GM20000 (cell line): ENCODE data around the gene PPP2R2B.

Experiments used
- DNase-seq: peaks from one replicate; pipeline ENCODE4 v3.0.0; 2012; ENCODE audit warnings: low spot score
- TF ChIP-seq, protein P1 (sequence below): IDR thresholded peaks from 2 replicates; pipeline ENCODE4 v1.5.1; 2012; ENCODE audit warnings: mild to moderate bottlenecking, control low read depth; ENCODE audit errors: extremely low read depth, missing control alignments

Gene PPP2R2B

DNA sequence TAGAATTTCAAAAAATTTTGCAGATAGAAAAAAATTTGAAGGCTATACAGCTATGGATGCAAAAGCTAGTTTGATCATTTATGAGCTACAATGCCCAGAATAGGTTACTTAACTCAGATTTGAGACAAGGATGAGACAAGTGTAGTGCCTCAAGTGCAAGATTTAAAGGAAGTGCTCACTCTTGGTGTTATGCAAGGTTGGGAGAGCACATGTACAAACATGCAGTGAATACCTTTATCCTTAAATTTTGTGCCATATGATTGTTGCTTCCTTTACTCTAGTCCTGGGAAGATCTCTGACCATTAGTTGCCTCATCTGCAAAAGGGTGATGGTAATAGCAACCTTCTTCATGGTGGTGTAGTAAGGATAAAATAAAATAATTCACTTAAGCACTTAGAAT lies 31.7 kb upstream of the PPP2R2B start:
- TF ChIP-seq, protein P1, sequence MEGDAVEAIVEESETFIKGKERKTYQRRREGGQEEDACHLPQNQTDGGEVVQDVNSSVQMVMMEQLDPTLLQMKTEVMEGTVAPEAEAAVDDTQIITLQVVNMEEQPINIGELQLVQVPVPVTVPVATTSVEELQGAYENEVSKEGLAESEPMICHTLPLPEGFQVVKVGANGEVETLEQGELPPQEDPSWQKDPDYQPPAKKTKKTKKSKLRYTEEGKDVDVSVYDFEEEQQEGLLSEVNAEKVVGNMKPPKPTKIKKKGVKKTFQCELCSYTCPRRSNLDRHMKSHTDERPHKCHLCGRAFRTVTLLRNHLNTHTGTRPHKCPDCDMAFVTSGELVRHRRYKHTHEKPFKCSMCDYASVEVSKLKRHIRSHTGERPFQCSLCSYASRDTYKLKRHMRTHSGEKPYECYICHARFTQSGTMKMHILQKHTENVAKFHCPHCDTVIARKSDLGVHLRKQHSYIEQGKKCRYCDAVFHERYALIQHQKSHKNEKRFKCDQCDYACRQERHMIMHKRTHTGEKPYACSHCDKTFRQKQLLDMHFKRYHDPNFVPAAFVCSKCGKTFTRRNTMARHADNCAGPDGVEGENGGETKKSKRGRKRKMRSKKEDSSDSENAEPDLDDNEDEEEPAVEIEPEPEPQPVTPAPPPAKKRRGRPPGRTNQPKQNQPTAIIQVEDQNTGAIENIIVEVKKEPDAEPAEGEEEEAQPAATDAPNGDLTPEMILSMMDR = no peak
- DNase-seq = no peak

- TF ChIP-seq, protein P1 = no peak
These were observed 30.9 kb upstream of the PPP2R2B start for GRCh38 chr5:146909255-146910068.

DNA sequence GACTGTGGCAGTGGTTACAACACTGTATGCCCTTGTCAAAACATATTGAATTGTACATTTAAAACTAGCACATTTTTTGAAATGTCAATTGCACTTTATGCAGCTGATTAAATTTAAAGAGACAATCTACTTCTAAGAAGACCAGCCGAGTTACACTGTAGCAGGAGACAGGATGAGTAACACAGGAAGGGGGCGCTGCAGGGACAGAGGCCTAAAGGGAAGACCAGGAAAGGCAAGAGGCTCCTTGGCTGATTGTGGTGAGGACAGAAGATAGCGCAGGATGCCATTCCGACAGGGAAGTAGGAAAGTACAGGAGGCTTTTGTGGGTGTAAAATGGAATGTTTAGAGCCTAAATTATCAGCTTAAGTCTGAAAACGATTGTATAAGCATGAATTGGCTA lies 28.2 kb upstream of the PPP2R2B start:
- TF ChIP-seq, protein P1 = no peak
- no peak for DNase-seq

More at GRCh38 chr5:146909255-146910068, 30.9 kb upstream of the PPP2R2B start:
- DNase-seq = no peak

GRCh38 chr5:146904890-146905289 lies 26.3 kb upstream of the PPP2R2B start:
- TF ChIP-seq, protein P1 = no peak
- DNase-seq = no peak

DNA sequence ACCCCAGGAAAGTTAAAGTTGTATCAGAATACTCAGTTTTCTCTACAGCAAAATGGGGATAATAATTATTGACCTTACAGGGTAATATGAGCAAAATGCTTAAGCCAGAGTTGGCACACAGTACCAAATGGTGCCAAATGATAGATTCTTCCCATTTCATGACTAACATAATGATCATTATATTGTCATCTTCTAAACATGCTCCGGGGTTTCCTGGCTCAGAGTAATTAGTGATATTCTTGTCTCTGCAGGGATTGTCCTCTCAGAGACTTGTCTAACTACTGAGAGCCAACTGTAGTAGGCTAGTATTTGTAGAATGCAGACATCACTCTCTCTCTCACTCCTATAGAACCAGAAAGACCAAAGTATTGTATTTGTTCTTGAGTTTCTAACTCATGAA lies 25.2 kb upstream of the PPP2R2B start:
- DNase-seq = no peak
- TF ChIP-seq, protein P1 = no peak

GRCh38 chr5:146902471-146902870 lies 23.9 kb upstream of the PPP2R2B start:
- no peak for DNase-seq
- TF ChIP-seq, protein P1 = no peak

DNA sequence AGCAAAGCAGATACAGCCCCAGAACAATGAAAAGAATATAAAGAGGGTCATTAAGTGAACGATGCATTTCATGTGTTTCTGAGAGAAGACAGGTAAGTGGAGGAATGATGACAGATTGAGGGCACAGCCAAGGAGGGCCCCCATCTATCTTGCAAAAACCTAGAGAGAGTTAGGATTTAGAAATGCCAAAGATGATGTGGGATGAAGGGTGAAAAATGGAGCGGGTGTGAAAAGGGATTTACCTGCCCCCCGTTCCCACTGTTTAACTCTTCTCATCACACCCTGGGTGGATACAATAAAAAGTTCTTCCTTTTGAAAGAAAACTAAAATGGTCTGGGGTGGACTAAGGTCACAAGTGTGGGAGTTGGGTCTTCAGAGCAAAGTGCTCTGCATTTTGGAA lies 18.5 kb upstream of the PPP2R2B start:
- TF ChIP-seq, protein P1 = no peak
- DNase-seq = no peak
